Smooth muscle cell (in vitro differentiated cells): Measurements from ENCODE around the gene DMAP1. TPM values are rescaled to one million over a fixed set of nuclear protein-coding genes. Genes with fewer than 3 reads are reported as not detected.

Source experiments
- DNase-seq: peaks from one replicate; lab custom pipeline; 2025; ENCODE audit not compliant: unreplicated experiment; lab: John Stamatoyannopoulos, UW
- H2AFZ ChIP-seq: fragments of 200-600 bp; sonication (generic); 2 replicates; pipeline ENCODE4 v1.6.0; 2016; ENCODE audit warnings: antibody characterized with exemption, low read depth, mild to moderate bottlenecking
- H3F3A ChIP-seq: fragments of 200-600 bp; sonication (generic); 2 replicates; pipeline ENCODE4 v1.6.0; 2017; ENCODE audit warnings: antibody characterized with exemption, low read depth
- H3K27ac ChIP-seq: fragments of 200-600 bp; sonication (generic); 2 replicates; pipeline ENCODE4 v1.5.1; 2016; ENCODE audit warnings: low read depth, mild to moderate bottlenecking
- H3K27me3 ChIP-seq: fragments of 200-600 bp; sonication (generic); 2 replicates; pipeline ENCODE4 v1.6.1; 2016; ENCODE audit warnings: low read depth, mild to moderate bottlenecking
- H3K36me3 ChIP-seq: fragments of 200-600 bp; sonication (generic); 2 replicates; pipeline ENCODE4 v1.5.1; 2016; ENCODE audit warnings: low read depth
- H3K4me1 ChIP-seq: fragments of 200-600 bp; sonication (generic); 2 replicates; pipeline ENCODE4 v1.5.1; 2016; ENCODE audit warnings: low read depth
- H3K4me2 ChIP-seq: fragments of 200-600 bp; sonication (generic); 2 replicates; pipeline ENCODE4 v1.6.0; 2016; ENCODE audit warnings: mild to moderate bottlenecking
- H3K4me3 ChIP-seq: fragments of 200-600 bp; sonication (generic); 2 replicates; pipeline ENCODE4 v1.5.1; 2016; ENCODE audit warnings: mild to moderate bottlenecking
- H3K79me2 ChIP-seq: fragments of 200-600 bp; sonication (generic); 2 replicates; pipeline ENCODE4 v1.6.0; 2016; ENCODE audit warnings: low read depth, mild to moderate bottlenecking
- H3K9ac ChIP-seq: fragments of 200-600 bp; sonication (generic); 2 replicates; pipeline ENCODE4 v1.6.0; 2016; ENCODE audit warnings: low read depth
- H3K9me3 ChIP-seq: fragments of 200-600 bp; sonication (generic); replicated peaks from 2 replicates; pipeline ENCODE4 v1.5.1; 2016; ENCODE audit warnings: low read depth
- H4K20me1 ChIP-seq: fragments of 200-600 bp; sonication (generic); 2 replicates; pipeline ENCODE4 v1.6.0; 2016; ENCODE audit warnings: low read depth
- WGBS: methylation state at CpG from one replicate; pipeline ENCODE4 v1.1.7; 2016; ENCODE audit warnings: low lambda C conversion rate; 5-methylcytosine and 5-hydroxymethylcytosine counted together
- polyA plus RNA-seq: library from polyadenylated mRNA; unstranded; fragments of >200 nt; fragmentation: Nextera tagmentation; extraction: Ambion mirVana; gene quantifications from 2 replicates; pipeline ENCODE4 v1.2.1, GENCODE V29; 2016
- total RNA-seq: library from RNA; depleted of rRNA; stranded (reverse); fragments of >200 nt; gene quantifications from 2 replicates; pipeline ENCODE4 v1.2.3, GENCODE V29; 2014
- TF ChIP-seq, protein P1 (sequence below): fragments of 200-600 bp; sonication (generic); IDR thresholded peaks from 2 replicates; pipeline ENCODE4 v1.5.1; 2017; ENCODE audit warnings: borderline replicate concordance, mild to moderate bottlenecking, antibody characterized with exemption; ENCODE audit not compliant: insufficient read depth, poor library complexity, severe bottlenecking

Gene DMAP1, protein sequence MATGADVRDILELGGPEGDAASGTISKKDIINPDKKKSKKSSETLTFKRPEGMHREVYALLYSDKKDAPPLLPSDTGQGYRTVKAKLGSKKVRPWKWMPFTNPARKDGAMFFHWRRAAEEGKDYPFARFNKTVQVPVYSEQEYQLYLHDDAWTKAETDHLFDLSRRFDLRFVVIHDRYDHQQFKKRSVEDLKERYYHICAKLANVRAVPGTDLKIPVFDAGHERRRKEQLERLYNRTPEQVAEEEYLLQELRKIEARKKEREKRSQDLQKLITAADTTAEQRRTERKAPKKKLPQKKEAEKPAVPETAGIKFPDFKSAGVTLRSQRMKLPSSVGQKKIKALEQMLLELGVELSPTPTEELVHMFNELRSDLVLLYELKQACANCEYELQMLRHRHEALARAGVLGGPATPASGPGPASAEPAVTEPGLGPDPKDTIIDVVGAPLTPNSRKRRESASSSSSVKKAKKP
- 17.9 and 22.7 TPM in 2 replicates for total RNA-seq
- polyA plus RNA-seq, result 34.8 and 45.0 TPM in 2 replicates

DNA sequence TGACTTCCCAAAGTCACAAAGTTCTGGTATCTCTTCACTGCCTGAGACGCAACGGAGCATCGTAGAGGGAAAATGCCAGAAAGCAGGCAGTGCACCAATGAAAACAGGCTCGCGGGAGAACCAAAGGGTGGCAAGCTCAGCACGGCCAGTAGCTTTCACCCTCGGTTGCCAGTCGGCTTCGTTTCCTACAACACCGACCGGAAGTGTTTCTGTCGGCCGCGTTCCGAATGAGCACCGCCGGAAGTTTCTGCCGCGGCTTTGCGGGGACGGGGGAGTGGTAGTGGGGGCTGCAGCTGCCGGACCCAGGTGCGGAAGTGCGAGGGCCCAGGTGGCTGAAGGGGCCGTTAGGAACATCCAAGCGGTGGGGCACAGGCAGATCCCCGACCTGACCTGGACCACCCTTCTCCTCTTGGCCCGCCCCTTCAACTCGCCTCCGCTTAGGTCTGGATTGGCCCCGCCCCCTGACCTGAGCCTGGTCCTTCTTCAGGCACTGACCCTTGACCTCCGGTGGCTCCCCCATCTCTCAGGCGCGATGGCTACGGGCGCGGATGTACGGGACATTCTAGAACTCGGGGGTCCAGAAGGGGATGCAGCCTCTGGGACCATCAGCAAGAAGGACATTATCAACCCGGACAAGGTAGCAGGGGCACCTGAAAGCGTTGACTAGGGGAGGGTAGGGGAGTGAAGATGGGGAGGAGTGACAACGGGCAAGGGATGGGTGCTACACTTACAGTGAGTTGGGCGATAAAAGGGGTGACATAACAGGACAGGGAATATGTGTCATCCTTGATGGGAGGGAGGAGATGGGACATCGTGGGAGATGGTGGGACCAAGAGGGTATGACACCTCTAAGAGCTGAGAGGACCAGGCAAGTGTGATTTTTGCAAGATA is at the start of gene DMAP1:
TSS of gene DMAP1 (plus strand) at position 250 of the 891 bp plus-strand sequence. CDS start at position 533, 283 bp downstream.
- Histone ChIP-seq H3K4me3 (peak within 1 kb of the TSS; percentile 85), H3K9me3 (no peaks in the 10 kb centered on the region), H3K36me3 (no peaks in the 10 kb centered on the region), H3K4me1 (peaks cover 5% of the 10 kb centered on the region), H4K20me1 (peaks cover 3% of the 10 kb centered on the region), H3K9ac (peak within 1 kb of the TSS; percentile 70), H2AFZ (peak within 1 kb of the TSS; percentile 91), H3K27me3 (no peaks in the 10 kb centered on the region), H3F3A (no peaks in the 10 kb centered on the region), H3K79me2 (no peaks in the 10 kb centered on the region), H3K4me2 (peak within 1 kb of the TSS; percentile 93), H3K27ac (no peak within 1 kb of the TSS)
- TF ChIP-seq, protein P1, sequence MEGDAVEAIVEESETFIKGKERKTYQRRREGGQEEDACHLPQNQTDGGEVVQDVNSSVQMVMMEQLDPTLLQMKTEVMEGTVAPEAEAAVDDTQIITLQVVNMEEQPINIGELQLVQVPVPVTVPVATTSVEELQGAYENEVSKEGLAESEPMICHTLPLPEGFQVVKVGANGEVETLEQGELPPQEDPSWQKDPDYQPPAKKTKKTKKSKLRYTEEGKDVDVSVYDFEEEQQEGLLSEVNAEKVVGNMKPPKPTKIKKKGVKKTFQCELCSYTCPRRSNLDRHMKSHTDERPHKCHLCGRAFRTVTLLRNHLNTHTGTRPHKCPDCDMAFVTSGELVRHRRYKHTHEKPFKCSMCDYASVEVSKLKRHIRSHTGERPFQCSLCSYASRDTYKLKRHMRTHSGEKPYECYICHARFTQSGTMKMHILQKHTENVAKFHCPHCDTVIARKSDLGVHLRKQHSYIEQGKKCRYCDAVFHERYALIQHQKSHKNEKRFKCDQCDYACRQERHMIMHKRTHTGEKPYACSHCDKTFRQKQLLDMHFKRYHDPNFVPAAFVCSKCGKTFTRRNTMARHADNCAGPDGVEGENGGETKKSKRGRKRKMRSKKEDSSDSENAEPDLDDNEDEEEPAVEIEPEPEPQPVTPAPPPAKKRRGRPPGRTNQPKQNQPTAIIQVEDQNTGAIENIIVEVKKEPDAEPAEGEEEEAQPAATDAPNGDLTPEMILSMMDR, result no peak
- peak; percentile 30 for DNase-seq
- 3% methylated on average over 43 of the region's 44 CpGs for WGBS

DNA sequence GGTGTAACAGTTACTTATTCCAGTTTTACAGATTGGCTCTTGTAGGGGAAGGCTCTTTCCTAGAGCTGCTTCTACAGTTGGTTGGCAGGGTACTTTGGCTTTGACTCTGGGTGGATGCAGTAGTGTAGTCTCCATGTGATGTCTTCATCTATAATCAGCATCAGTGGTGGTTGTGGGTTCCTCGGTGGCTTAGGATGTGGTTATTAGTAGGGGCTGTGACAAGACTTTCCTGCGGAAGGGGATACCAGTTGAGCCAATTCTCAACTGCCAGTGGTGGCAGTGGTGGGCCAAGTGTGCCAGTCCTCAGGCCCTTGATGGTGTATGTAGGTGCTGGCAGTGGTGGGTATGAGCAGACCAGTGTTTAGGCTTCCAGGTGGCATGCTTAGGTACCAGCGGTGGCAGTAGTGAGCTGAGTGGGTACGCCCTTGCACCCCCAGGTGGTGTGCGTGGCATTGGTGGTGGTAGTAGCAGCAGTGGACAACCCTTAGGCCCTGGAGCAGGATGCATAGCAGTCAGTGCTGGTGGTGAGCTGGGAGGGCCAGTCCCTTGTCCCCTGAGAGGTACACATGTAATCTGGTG is 44.7 kb upstream of the DMAP1 start:
- no peak overlapping the region for H3K9ac ChIP-seq
- WGBS, result 93% methylated on average over 5 of the region's 5 CpGs
- no peaks in the 10 kb centered on the region for H3K9me3 ChIP-seq
- no peaks in the 10 kb centered on the region for H3K27me3 ChIP-seq
- no peaks in the 10 kb centered on the region for H3K4me1 ChIP-seq
- TF ChIP-seq, protein P1, result no peak
- no peaks in the 10 kb centered on the region for H3F3A ChIP-seq
- no peaks in the 10 kb centered on the region for H3K36me3 ChIP-seq
- no peak overlapping the region for H3K4me3 ChIP-seq
- H3K27ac ChIP-seq, result no peak overlapping the region
- H2AFZ ChIP-seq, result no peak overlapping the region
- no peaks in the 10 kb centered on the region for H4K20me1 ChIP-seq
- no peak overlapping the region for H3K4me2 ChIP-seq
- H3K79me2 ChIP-seq, result no peaks in the 10 kb centered on the region
- DNase-seq, result no peak

DNA sequence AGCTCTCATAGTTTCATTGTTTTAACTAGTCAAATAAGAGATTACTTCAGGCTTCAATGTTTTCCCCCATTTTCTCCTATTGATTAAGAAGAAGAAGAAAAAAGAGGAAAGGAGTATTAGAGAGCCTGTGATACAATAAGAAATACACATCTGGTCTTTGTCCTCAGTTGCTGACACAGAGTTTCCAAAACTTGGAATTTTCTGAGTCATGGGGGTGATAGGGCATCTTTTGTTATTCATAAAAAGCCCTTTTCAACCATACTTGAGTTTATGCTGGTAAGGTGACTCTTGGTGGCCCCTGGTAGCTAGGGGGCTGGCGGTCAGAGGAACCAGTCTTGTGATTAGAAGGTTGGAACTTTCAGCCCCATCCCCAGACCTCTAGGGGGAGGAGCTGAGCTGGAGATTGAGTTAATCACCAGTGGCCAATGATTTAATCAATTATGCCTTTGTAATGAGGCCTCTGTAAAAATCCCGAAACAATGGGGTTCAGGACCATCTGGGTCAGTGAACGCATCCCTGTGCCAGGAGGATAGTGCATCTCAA is 42.9 kb upstream of the DMAP1 start:
- H3K27ac ChIP-seq, result no peak overlapping the region
- H3K27me3 ChIP-seq, result no peaks in the 10 kb centered on the region
- H3K9ac ChIP-seq, result no peak overlapping the region
- H2AFZ ChIP-seq, result no peak overlapping the region
- no peak for DNase-seq
- H3K4me2 ChIP-seq, result no peak overlapping the region
- H3K79me2 ChIP-seq, result no peaks in the 10 kb centered on the region
- no peaks in the 10 kb centered on the region for H3K36me3 ChIP-seq
- TF ChIP-seq, protein P1, result no peak
- H3F3A ChIP-seq, result no peaks in the 10 kb centered on the region
- H3K4me3 ChIP-seq, result no peak overlapping the region
- H4K20me1 ChIP-seq, result no peaks in the 10 kb centered on the region
- H3K4me1 ChIP-seq, result no peaks in the 10 kb centered on the region
- no peaks in the 10 kb centered on the region for H3K9me3 ChIP-seq
- WGBS, result 95% methylated on average over 3 of the region's 3 CpGs
